H1 (cell line): ENCODE data around the gene C10orf95.

Experiments used
- BCL11A ChIP-seq, 2 experiments: IDR thresholded peaks; one replicate each; pipeline ENCODE4 v1.6.1; 2011; ENCODE audit warnings: low read depth in 2 of 2, low read length in 2 of 2, mild to moderate bottlenecking in 2 of 2
- CTCF ChIP-seq, 3 experiments: IDR thresholded peaks; 1 replicate in 2 of 3; 2 replicates in 1 of 3; pipeline versions ENCODE4 v1.5.1 to v1.6.1; 2011; ENCODE audit warnings: low read length in 3 of 3, mild to moderate bottlenecking in 3 of 3, inconsistent platforms in 2 of 3, low read depth in 1 of 3, moderate library complexity in 1 of 3; ENCODE audit not compliant: insufficient read depth in 1 of 3; ENCODE audit errors: control extremely low read depth in 1 of 3
- POLR2AphosphoS5 ChIP-seq: IDR thresholded peaks from 2 replicates; pipeline ENCODE4 v1.6.1; 2011; ENCODE audit warnings: low read depth, low read length
- RFX5 ChIP-seq: IDR thresholded peaks from 2 replicates; pipeline ENCODE4 v1.6.1; 2011; ENCODE audit warnings: low read depth, low read length, improper control_type of control experiment, borderline replicate concordance

GRCh38 chr10:102497545-102497944, 46.2 kb upstream of the C10orf95 start:
- no peak for TF ChIP-seq CTCF (IDR thresholded peaks at IDR 0.05; ENCODE audit: control extremely low read depth in 1 of 3, insufficient read depth in 1 of 3, low read depth in 1 of 3, low read length in 3 of 3)
- TF ChIP-seq POLR2AphosphoS5, result no peak
- TF ChIP-seq BCL11A (IDR thresholded peaks at IDR 0.05; ENCODE audit: low read depth in 2 of 2, low read length in 2 of 2), result no peak
- no peak for TF ChIP-seq RFX5
